Esophagus (tissue), 2 donors: ENCODE data around the gene FAM210B. TPM values are rescaled to one million over a fixed set of nuclear protein-coding genes. Genes with fewer than 3 reads are reported as not detected.
"Not testable (repeated sequence)": the region's sequence is repeated elsewhere in the genome, so short reads cannot be mapped to it uniquely, and the experiment has no call there.

ENCODE experiments used
- H3K27ac ChIP-seq, 2 donors: one replicate each; pipeline ENCODE4 v1.5.1; 2013; ENCODE audit warnings: low read depth in 2 of 2, mild to moderate bottlenecking in 2 of 2, inconsistent platforms in 1 of 2, low read length in 1 of 2, moderate library complexity in 1 of 2
- H3K27me3 ChIP-seq, 2 donors: one replicate each; pipeline ENCODE4 v1.6.1; 2013; ENCODE audit warnings: low read length in 2 of 2, control low read depth in 1 of 2, mild to moderate bottlenecking in 1 of 2; ENCODE audit not compliant: insufficient read depth in 2 of 2, control insufficient read depth in 1 of 2
- H3K36me3 ChIP-seq, 2 donors: one replicate each; pipeline ENCODE4 v1.6.1; 2013; ENCODE audit warnings: low read length in 1 of 2; ENCODE audit not compliant: control insufficient read depth in 2 of 2, insufficient read depth in 2 of 2
- H3K4me1 ChIP-seq, 2 donors: one replicate each; pipeline ENCODE4 v1.6.1; 2013; ENCODE audit warnings: low read length in 1 of 2; ENCODE audit not compliant: control insufficient read depth in 2 of 2, insufficient read depth in 2 of 2
- H3K4me3 ChIP-seq, 2 donors: one replicate each; pipeline ENCODE4 v1.5.1; 2013; ENCODE audit warnings: low read length in 2 of 2, mild to moderate bottlenecking in 2 of 2, low read depth in 1 of 2, moderate library complexity in 1 of 2
- H3K9me3 ChIP-seq, 2 donors: one replicate each; pipeline ENCODE4 v1.6.1; 2013; ENCODE audit warnings: mild to moderate bottlenecking in 2 of 2, low read depth in 1 of 2, low read length in 1 of 2, moderate library complexity in 1 of 2; ENCODE audit not compliant: control insufficient read depth in 2 of 2, insufficient read depth in 1 of 2
- WGBS, 2 donors: extraction: QIAGEN DNeasy Blood & Tissue Kit; methylation state at CpG; one replicate each; pipeline ENCODE4 v1.1.7; 2013; 5-methylcytosine and 5-hydroxymethylcytosine counted together
- polyA plus RNA-seq, 2 donors: library from polyadenylated mRNA; stranded (reverse); fragments of 200-250 nt; gene quantifications; one replicate each; pipeline ENCODE4 v1.2.3, GENCODE V29; 2013
- donor health status: healthy with polysubstance abuse.
- donor health status: Bipolar disorder and iron deficiency.

FAM210B gene
- polyA plus RNA-seq, 2 donors = 13.9 to 22.6 TPM

GRCh38 chr20:56388882-56389281 lies 30.1 kb downstream of the FAM210B start:
- H3K27me3 ChIP-seq = no peaks in the 10 kb centered on the region
- H3K36me3 ChIP-seq = peaks cover 0 to 2% of the 10 kb centered on the region in 2 donors
- 91 to 92% methylated on average over 4 of the region's 4 CpGs for WGBS, 2 donors

GRCh38 chr20:56389807-56390206 lies 31.0 kb downstream of the FAM210B start:
- WGBS, 2 donors = 94 to 95% methylated on average over 4 of the region's 4 CpGs

More at GRCh38 chr20:56388882-56389281, 30.1 kb downstream of the FAM210B start:
- H3K4me1 ChIP-seq = peaks cover 0 to 2% of the 10 kb centered on the region in 2 donors
- H3K4me3 ChIP-seq = no peak overlapping the region
- H3K9me3 ChIP-seq = no peaks in the 10 kb centered on the region
- H3K27ac ChIP-seq = no peak overlapping the region

GRCh38 chr20:56390396-56390795 lies 31.6 kb downstream of the FAM210B start:
- not testable (repeated sequence) for H3K4me3 ChIP-seq, H3K27me3 ChIP-seq, H3K9me3 ChIP-seq, H3K36me3 ChIP-seq, H3K4me1 ChIP-seq, H3K27ac ChIP-seq
- WGBS, 2 donors = 94 to 95% methylated on average over 9 of the region's 9 CpGs

More at GRCh38 chr20:56389807-56390206, 31.0 kb downstream of the FAM210B start:
- Histone ChIP-seq H3K4me1 (peaks cover 0 to 2% of the 10 kb centered on the region in 2 donors), H3K27ac (no peak overlapping the region), H3K9me3 (no peaks in the 10 kb centered on the region), H3K36me3 (peaks cover 0 to 2% of the 10 kb centered on the region in 2 donors), H3K27me3 (no peaks in the 10 kb centered on the region), H3K4me3 (no peak overlapping the region)

GRCh38 chr20:56391037-56391436 lies 32.3 kb downstream of the FAM210B start:
- peak overlapping the region in 1 of 2 donors; percentile 96 for H3K4me3 ChIP-seq
- WGBS, 2 donors = 29 to 32% methylated on average over 10 of the region's 10 CpGs

GRCh38 chr20:56391596-56392131 lies 32.9 kb downstream of the FAM210B start:
- Histone ChIP-seq H3K27ac (peak overlapping the region; percentile 89), H3K4me1 (peaks cover 0 to 2% of the 10 kb centered on the region in 2 donors), H3K4me3 (peak overlapping the region; percentile 87 to 96), H3K27me3 (no peaks in the 10 kb centered on the region), H3K9me3 (no peaks in the 10 kb centered on the region), H3K36me3 (peaks cover 2 to 5% of the 10 kb centered on the region in 2 donors)
- 0 to 1% methylated on average over 29 of the region's 29 CpGs for WGBS, 2 donors

More at GRCh38 chr20:56391037-56391436, 32.3 kb downstream of the FAM210B start:
- Histone ChIP-seq H3K27ac (peak overlapping the region in 1 of 2 donors; percentile 18), H3K4me1 (peaks cover 0 to 2% of the 10 kb centered on the region in 2 donors), H3K36me3 (peaks cover 2 to 6% of the 10 kb centered on the region in 2 donors), H3K27me3 (no peaks in the 10 kb centered on the region), H3K9me3 (no peaks in the 10 kb centered on the region)

GRCh38 chr20:56392132-56392880 lies 33.5 kb downstream of the FAM210B start, which contains the start of the genes AURKA and CSTF1:
TSS of gene AURKA (minus strand) at chr20:56392215. CDS start at chr20:56388197, 4,018 bp downstream.
TSS of gene CSTF1 (plus strand) at chr20:56392645. CDS start at chr20:56395553, 2,908 bp downstream.
- H3K36me3 ChIP-seq = peaks cover 7 to 10% of the 10 kb centered on the region in 2 donors
- H3K4me3 ChIP-seq = peak within 1 kb of the TSS; percentile 87 to 96
- H3K27ac ChIP-seq = peak within 1 kb of the TSS; percentile 89 to 98
- H3K9me3 ChIP-seq = no peaks in the 10 kb centered on the region
- no peaks in the 10 kb centered on the region for H3K27me3 ChIP-seq
- H3K4me1 ChIP-seq = peaks cover 0 to 2% of the 10 kb centered on the region in 2 donors
- WGBS, 2 donors = 0 to 1% methylated on average over 53 of the region's 53 CpGs

- H3K4me3 ChIP-seq = peak overlapping the region; percentile 87 to 96
- WGBS, 2 donors = 0 to 1% methylated on average over 18 of the region's 18 CpGs
These were observed 34.2 kb downstream of the FAM210B start for GRCh38 chr20:56392881-56393482.

GRCh38 chr20:56393653-56394052 lies 34.9 kb downstream of the FAM210B start:
- Histone ChIP-seq H3K36me3 (peaks cover 11 to 13% of the 10 kb centered on the region in 2 donors), H3K27me3 (no peaks in the 10 kb centered on the region), H3K4me1 (peaks cover 0 to 2% of the 10 kb centered on the region in 2 donors), H3K9me3 (no peaks in the 10 kb centered on the region), H3K27ac (peak overlapping the region in 1 of 2 donors; percentile 59), H3K4me3 (peak overlapping the region in 1 of 2 donors; percentile 96)
- WGBS, 2 donors = 58% methylated on average over 8 of the region's 8 CpGs

More at GRCh38 chr20:56392881-56393482, 34.2 kb downstream of the FAM210B start:
- Histone ChIP-seq H3K36me3 (peaks cover 7 to 13% of the 10 kb centered on the region in 2 donors), H3K27me3 (no peaks in the 10 kb centered on the region), H3K9me3 (no peaks in the 10 kb centered on the region), H3K4me1 (peaks cover 0 to 2% of the 10 kb centered on the region in 2 donors), H3K27ac (peak overlapping the region; percentile 89 to 98)

- Histone ChIP-seq H3K27ac (no peak overlapping the region), H3K36me3 (peaks cover 11 to 15% of the 10 kb centered on the region in 2 donors), H3K9me3 (no peaks in the 10 kb centered on the region), H3K4me3 (no peak overlapping the region), H3K27me3 (no peaks in the 10 kb centered on the region), H3K4me1 (peaks cover 0 to 2% of the 10 kb centered on the region in 2 donors)
- 86 to 87% methylated on average over 4 of the region's 4 CpGs for WGBS, 2 donors
These were observed 36.4 kb downstream of the FAM210B start for GRCh38 chr20:56395166-56395565.
